Raji (cell line): ENCODE measurements around the gene ZFX.

Source experiments
- POLR2A ChIP-seq: IDR thresholded peaks from 2 replicates; pipeline ENCODE4 v1.6.1; 2011; ENCODE audit warnings: low read depth, low read length, control low read depth; ENCODE audit not compliant: insufficient read depth

The ZFX gene

GRCh38 chrX:24214568-24214967 is 65.0 kb downstream of the ZFX start:
- TF ChIP-seq POLR2A = no peak

- no peak for TF ChIP-seq POLR2A
Measured at GRCh38 chrX:24215272-24215671, 65.7 kb downstream of the ZFX start.

GRCh38 chrX:24216037-24216436 is 66.5 kb downstream of the ZFX start:
- TF ChIP-seq POLR2A = no peak

GRCh38 chrX:24216827-24217226 is 67.3 kb downstream of the ZFX start:
- TF ChIP-seq POLR2A = no peak

GRCh38 chrX:24219320-24219719 is 69.8 kb downstream of the ZFX start:
- TF ChIP-seq POLR2A = no peak

- no peak for TF ChIP-seq POLR2A
Measured at GRCh38 chrX:24221872-24222271, 72.3 kb downstream of the ZFX start.

- TF ChIP-seq POLR2A = no peak
Measured at GRCh38 chrX:24225265-24225664, 75.7 kb downstream of the ZFX start.

- TF ChIP-seq POLR2A = no peak
Measured at GRCh38 chrX:24226176-24226575, 76.6 kb downstream of the ZFX start.

GRCh38 chrX:24228596-24228995 is 79.1 kb downstream of the ZFX start:
- no peak for TF ChIP-seq POLR2A

GRCh38 chrX:24229400-24229879 is 79.9 kb downstream of the ZFX start:
- TF ChIP-seq POLR2A = no peak

GRCh38 chrX:24229976-24230375 is 80.4 kb downstream of the ZFX start:
- TF ChIP-seq POLR2A = no peak

- no peak for TF ChIP-seq POLR2A
Measured at GRCh38 chrX:24231131-24231540, 81.6 kb downstream of the ZFX start.

- TF ChIP-seq POLR2A = no peak
Measured at GRCh38 chrX:24231641-24232179, 82.2 kb downstream of the ZFX start.

- no peak for TF ChIP-seq POLR2A
Measured at GRCh38 chrX:24232796-24233195, 83.3 kb downstream of the ZFX start.

GRCh38 chrX:24235084-24235710 is 85.7 kb downstream of the ZFX start:
- TF ChIP-seq POLR2A = no peak

GRCh38 chrX:24241822-24242648 is 92.5 kb downstream of the ZFX start:
- TF ChIP-seq POLR2A = no peak
